A549 (cell line): Measurements from ENCODE around the gene KCNA3. TPM values are rescaled to one million over a fixed set of nuclear protein-coding genes. Genes with fewer than 3 reads are reported as not detected.

ENCODE experiments used
- ATAC-seq, 2 experiments: fragments of 200-7000 bp in 1 of 2; fragments of >200 bp in 1 of 2; cut with Nextera tagmentation in 1 of 2; cut with Tn5 transposase in 1 of 2; 3 replicates each; pipeline versions ENCODE4 v1.8.0 to v1.9.1; 2018 to 2020; ENCODE audit warnings: mild to moderate bottlenecking in 1 of 2, moderate library complexity in 1 of 2
- CTCF ChIA-PET: fragments of 300-600 bp; sonication (Branson Sonifier 250); formaldehyde crosslinking; extraction: SDS; loops from one replicate; lab custom pipeline; 2021; ENCODE audit warnings: antibody characterized with exemption, inconsistent platforms; lab: Yijun Ruan, JAX
- POLR2A ChIA-PET: fragments of 350-600 bp; formaldehyde crosslinking; extraction: SDS; loops from one replicate; lab custom pipeline; 2021; ENCODE audit warnings: antibody characterized with exemption, inconsistent platforms; lab: Yijun Ruan, JAX
- DNase-seq, 2 experiments: peaks; one replicate each; pipeline versions ENCODE4 v3.0.0 to v3.0.0-alpha.2; 2011 to 2016; ENCODE audit warnings: low read depth in 1 of 2, low spot score in 1 of 2
- FAIRE-seq: peaks from 2 replicates; lab custom pipeline; 2011; peaks lifted over from hg19 to GRCh38; lab: Jason Lieb, UNC
- H3K27ac ChIP-seq, 2 experiments: fragments of >200 bp; sonication (Bioruptor Twin); formaldehyde crosslinking; 3 replicates each; pipeline ENCODE4 v1.5.1; 2016 to 2017
- H3K4me1 ChIP-seq: fragments of >200 bp; sonication (Bioruptor Twin); formaldehyde crosslinking; 3 replicates; pipeline ENCODE4 v1.6.1; 2016
- H3K4me2 ChIP-seq: fragments of >200 bp; sonication (Bioruptor Twin); formaldehyde crosslinking; 3 replicates; pipeline ENCODE4 v1.6.1; 2016
- H3K4me3 ChIP-seq: fragments of >200 bp; sonication (Bioruptor Twin); formaldehyde crosslinking; 3 replicates; pipeline ENCODE4 v1.5.1; 2016
- H3K9me3 ChIP-seq: fragments of >200 bp; sonication (Bioruptor Twin); formaldehyde crosslinking; 3 replicates; pipeline ENCODE4 v1.6.1; 2016
- CEBPB ChIP-seq, 2 experiments: fragments of >200 bp in 1 of 2; sonication (Bioruptor Twin) in 1 of 2; formaldehyde crosslinking in 1 of 2; IDR thresholded peaks; 2 replicates each; pipeline ENCODE4 v1.6.1; 2012 to 2016
- EP300 ChIP-seq, 2 experiments: fragments of >200 bp; sonication (Bioruptor Twin); formaldehyde crosslinking; IDR thresholded peaks; 2 replicates in 1 of 2; 3 replicates in 1 of 2; pipeline ENCODE4 v1.6.1; 2016 to 2017
- FOSL2 ChIP-seq, 2 experiments: fragments of 450-650 bp in 1 of 2; fragments of >200 bp in 1 of 2; sonication (Bioruptor Twin) in 1 of 2; formaldehyde crosslinking; IDR thresholded peaks; 2 replicates each; pipeline versions ENCODE4 v1.5.0 to v1.6.1; 2016 to 2020; ENCODE audit warnings: mild to moderate bottlenecking in 1 of 2, moderate library complexity in 1 of 2
- HEYL ChIP-seq: fragments of 250-450 bp; sonication (Bioruptor Pico); IDR thresholded peaks from 2 replicates; pipeline ENCODE4 v1.8.0; 2021; ENCODE audit warnings: mild to moderate bottlenecking, moderate library complexity
- HOXB13 ChIP-seq: fragments of 250-450 bp; sonication (Bioruptor Pico); IDR thresholded peaks from 2 replicates; pipeline ENCODE4 v1.5.0; 2020; ENCODE audit warnings: low read depth, mild to moderate bottlenecking, moderate library complexity
- JUN ChIP-seq, 2 experiments: fragments of >200 bp; sonication (Bioruptor Twin); formaldehyde crosslinking; IDR thresholded peaks; 2 replicates in 1 of 2; 3 replicates in 1 of 2; pipeline ENCODE4 v1.6.1; 2016 to 2017
- JUNB ChIP-seq: fragments of >200 bp; sonication (Bioruptor Twin); formaldehyde crosslinking; IDR thresholded peaks from 2 replicates; pipeline ENCODE4 v1.6.1; 2016
- MYC ChIP-seq: IDR thresholded peaks from 2 replicates; pipeline ENCODE4 v1.6.1; 2012; ENCODE audit warnings: mild to moderate bottlenecking, inconsistent platforms, low read length, improper control_type of control experiment, borderline replicate concordance
- NPAS2 ChIP-seq: fragments of 250-450 bp; sonication (Bioruptor Pico); IDR thresholded peaks from 2 replicates; pipeline ENCODE4 v1.8.0; 2022; ENCODE audit warnings: mild to moderate bottlenecking, moderate library complexity, borderline replicate concordance
- RNF2 ChIP-seq: fragments of 200-600 bp; sonication (generic); IDR thresholded peaks from 2 replicates; pipeline ENCODE4 v1.6.1; 2016; ENCODE audit warnings: low read depth, mild to moderate bottlenecking, antibody characterized with exemption, moderate library complexity, borderline replicate concordance
- SMC3 ChIP-seq: fragments of >200 bp; sonication (Bioruptor Twin); formaldehyde crosslinking; IDR thresholded peaks from 3 replicates; pipeline ENCODE4 v1.6.1; 2018; ENCODE audit warnings: inconsistent platforms
- TP53 ChIP-seq: fragments of 250-450 bp; sonication (Bioruptor Pico); IDR thresholded peaks from 2 replicates; pipeline ENCODE4 v1.5.0; 2021; ENCODE audit warnings: mild to moderate bottlenecking, moderate library complexity
- WGBS: methylation state at CpG from one replicate; pipeline ENCODE4 v1.1.6; 2017; ENCODE audit errors: missing lambda C conversion rate; 5-methylcytosine and 5-hydroxymethylcytosine counted together
- polyA plus RNA-seq, 4 experiments: library from polyadenylated mRNA; depleted of rRNA in 3 of 4; stranded (reverse); fragments of >200 nt; fragmentation: RNase III in 1 of 4; extraction: RNeasy Plus Mini Kit Qiagen cat#74134 plus additional on column Dnase treatment in 1 of 4; gene quantifications; 2 replicates in 3 of 4; 3 replicates in 1 of 4; pipeline ENCODE4 v1.2.3, GENCODE V29; 2011 to 2017
- TF ChIP-seq, protein P1 (sequence below): fragments of 150-350 bp; IDR thresholded peaks from 2 replicates; pipeline ENCODE4 v1.6.1; 2014; ENCODE audit warnings: low read depth, mild to moderate bottlenecking, low read length
- TF ChIP-seq, protein P2 (sequence below): fragments of 250-450 bp; sonication (Bioruptor Pico); IDR thresholded peaks from 2 replicates; pipeline ENCODE4 v1.5.0; 2020; ENCODE audit warnings: low read depth, mild to moderate bottlenecking, moderate library complexity
- TF ChIP-seq, protein P3 (sequence below): fragments of >200 bp; sonication (Bioruptor Twin); formaldehyde crosslinking; IDR thresholded peaks from 3 replicates; pipeline ENCODE4 v1.5.1; 2016
- TF ChIP-seq, protein P4 (sequence below): fragments of >200 bp; sonication (Bioruptor Twin); formaldehyde crosslinking; IDR thresholded peaks from 3 replicates; pipeline ENCODE4 v1.6.1; 2016
- TF ChIP-seq, protein P5 (sequence below): fragments of 200-600 bp; sonication (generic); IDR thresholded peaks from 2 replicates; pipeline ENCODE4 v1.6.1; 2016; ENCODE audit warnings: antibody characterized with exemption, mild to moderate bottlenecking, moderate library complexity

Gene KCNA3
- polyA plus RNA-seq, 2 of the 4 experiments (the other 2 are of a cell fraction): not detected

DNA sequence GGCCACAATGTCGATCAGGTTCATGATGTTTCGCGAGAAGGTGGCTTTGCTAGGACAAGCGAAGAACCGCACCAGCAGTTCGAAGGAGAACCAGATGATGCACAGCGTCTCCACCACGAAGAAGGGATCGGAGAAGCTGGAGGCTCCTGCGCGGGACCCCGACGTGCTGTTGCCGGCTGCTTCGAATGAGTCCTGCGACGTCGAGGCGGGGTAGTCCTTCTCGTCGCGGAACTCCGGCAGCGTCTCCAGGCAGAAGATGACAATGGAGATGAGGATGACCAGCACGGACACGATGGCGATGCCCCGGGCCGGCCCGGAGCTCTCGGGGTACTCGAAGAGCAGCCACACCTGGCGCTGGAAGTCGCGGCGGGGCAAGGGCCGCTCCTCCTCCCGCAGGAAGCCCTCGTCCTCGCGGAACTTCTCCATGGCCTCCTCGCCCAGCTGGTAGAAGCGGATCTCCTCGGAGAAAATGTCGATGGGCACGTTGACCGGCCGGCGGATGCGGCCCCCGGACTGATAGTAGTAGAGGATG lies 869 bp downstream of the KCNA3 start:
- no peak for FAIRE-seq
- 61% methylated on average over 31 of the region's 51 CpGs for WGBS
- H3K4me2 ChIP-seq: peak overlapping the region; percentile 93

DNA sequence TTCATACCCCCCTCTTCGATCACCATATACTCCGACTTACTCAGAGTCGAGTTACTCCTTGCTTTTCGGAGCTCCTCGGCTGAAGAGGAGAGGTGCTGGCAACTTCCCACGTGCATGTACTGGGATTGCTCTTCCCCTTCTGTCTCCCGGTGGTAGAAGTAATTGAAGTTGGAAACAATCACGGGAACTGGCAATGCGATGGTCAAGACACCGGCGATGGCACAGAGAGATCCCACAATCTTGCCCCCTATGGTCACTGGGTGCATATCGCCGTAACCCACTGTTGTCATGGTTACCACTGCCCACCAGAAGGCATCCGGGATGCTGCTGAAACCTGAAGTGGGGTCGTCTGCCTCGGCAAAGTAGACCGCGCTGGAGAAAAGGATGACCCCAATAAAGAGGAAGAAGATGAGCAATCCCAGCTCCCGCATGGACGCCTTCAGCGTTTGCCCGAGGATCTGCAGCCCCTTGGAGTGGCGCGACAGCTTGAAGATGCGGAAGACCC lies 1.5 kb downstream of the KCNA3 start:
- no peaks in the 10 kb centered on the region for H3K9me3 ChIP-seq
- H3K27ac ChIP-seq: no peak overlapping the region
- ChIA-PET CTCF (interaction anchor here (1.2 to 1.6 kb wide), 2 partner anchors 54 to 92 kb away, joined by 3 to 4 read pairs; no protein-coding TSS in a partner anchor), POLR2A (no interaction called here)
- FAIRE-seq (no peak), DNase-seq (no peak), ATAC-seq (no peak)
- TF ChIP-seq EP300 (IDR thresholded peaks at IDR 0.05) (no peak), MYC (no peak), HEYL (CRISPR knock-in tag) (no peak), NPAS2 (no peak), FOSL2 (IDR thresholded peaks at IDR 0.05) (no peak), FOSL2 (CRISPR knock-in tag; IDR thresholded peaks at IDR 0.05) (no peak), SMC3 (no peak), JUNB (no peak), RNF2 (no peak), JUN (IDR thresholded peaks at IDR 0.05) (no peak), HOXB13 (CRISPR knock-in tag) (no peak), CEBPB (IDR thresholded peaks at IDR 0.05) (no peak)
- TF ChIP-seq, protein P1, sequence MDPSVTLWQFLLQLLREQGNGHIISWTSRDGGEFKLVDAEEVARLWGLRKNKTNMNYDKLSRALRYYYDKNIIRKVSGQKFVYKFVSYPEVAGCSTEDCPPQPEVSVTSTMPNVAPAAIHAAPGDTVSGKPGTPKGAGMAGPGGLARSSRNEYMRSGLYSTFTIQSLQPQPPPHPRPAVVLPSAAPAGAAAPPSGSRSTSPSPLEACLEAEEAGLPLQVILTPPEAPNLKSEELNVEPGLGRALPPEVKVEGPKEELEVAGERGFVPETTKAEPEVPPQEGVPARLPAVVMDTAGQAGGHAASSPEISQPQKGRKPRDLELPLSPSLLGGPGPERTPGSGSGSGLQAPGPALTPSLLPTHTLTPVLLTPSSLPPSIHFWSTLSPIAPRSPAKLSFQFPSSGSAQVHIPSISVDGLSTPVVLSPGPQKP: no peak
- TF ChIP-seq, protein P2, sequence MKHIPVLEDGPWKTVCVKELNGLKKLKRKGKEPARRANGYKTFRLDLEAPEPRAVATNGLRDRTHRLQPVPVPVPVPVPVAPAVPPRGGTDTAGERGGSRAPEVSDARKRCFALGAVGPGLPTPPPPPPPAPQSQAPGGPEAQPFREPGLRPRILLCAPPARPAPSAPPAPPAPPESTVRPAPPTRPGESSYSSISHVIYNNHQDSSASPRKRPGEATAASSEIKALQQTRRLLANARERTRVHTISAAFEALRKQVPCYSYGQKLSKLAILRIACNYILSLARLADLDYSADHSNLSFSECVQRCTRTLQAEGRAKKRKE (CRISPR knock-in tag): no peak
- TF ChIP-seq, protein P3, sequence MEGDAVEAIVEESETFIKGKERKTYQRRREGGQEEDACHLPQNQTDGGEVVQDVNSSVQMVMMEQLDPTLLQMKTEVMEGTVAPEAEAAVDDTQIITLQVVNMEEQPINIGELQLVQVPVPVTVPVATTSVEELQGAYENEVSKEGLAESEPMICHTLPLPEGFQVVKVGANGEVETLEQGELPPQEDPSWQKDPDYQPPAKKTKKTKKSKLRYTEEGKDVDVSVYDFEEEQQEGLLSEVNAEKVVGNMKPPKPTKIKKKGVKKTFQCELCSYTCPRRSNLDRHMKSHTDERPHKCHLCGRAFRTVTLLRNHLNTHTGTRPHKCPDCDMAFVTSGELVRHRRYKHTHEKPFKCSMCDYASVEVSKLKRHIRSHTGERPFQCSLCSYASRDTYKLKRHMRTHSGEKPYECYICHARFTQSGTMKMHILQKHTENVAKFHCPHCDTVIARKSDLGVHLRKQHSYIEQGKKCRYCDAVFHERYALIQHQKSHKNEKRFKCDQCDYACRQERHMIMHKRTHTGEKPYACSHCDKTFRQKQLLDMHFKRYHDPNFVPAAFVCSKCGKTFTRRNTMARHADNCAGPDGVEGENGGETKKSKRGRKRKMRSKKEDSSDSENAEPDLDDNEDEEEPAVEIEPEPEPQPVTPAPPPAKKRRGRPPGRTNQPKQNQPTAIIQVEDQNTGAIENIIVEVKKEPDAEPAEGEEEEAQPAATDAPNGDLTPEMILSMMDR: no peak
- TF ChIP-seq, protein P4, sequence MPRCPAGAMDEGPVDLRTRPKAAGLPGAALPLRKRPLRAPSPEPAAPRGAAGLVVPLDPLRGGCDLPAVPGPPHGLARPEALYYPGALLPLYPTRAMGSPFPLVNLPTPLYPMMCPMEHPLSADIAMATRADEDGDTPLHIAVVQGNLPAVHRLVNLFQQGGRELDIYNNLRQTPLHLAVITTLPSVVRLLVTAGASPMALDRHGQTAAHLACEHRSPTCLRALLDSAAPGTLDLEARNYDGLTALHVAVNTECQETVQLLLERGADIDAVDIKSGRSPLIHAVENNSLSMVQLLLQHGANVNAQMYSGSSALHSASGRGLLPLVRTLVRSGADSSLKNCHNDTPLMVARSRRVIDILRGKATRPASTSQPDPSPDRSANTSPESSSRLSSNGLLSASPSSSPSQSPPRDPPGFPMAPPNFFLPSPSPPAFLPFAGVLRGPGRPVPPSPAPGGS: no peak
- TF ChIP-seq, protein P5, sequence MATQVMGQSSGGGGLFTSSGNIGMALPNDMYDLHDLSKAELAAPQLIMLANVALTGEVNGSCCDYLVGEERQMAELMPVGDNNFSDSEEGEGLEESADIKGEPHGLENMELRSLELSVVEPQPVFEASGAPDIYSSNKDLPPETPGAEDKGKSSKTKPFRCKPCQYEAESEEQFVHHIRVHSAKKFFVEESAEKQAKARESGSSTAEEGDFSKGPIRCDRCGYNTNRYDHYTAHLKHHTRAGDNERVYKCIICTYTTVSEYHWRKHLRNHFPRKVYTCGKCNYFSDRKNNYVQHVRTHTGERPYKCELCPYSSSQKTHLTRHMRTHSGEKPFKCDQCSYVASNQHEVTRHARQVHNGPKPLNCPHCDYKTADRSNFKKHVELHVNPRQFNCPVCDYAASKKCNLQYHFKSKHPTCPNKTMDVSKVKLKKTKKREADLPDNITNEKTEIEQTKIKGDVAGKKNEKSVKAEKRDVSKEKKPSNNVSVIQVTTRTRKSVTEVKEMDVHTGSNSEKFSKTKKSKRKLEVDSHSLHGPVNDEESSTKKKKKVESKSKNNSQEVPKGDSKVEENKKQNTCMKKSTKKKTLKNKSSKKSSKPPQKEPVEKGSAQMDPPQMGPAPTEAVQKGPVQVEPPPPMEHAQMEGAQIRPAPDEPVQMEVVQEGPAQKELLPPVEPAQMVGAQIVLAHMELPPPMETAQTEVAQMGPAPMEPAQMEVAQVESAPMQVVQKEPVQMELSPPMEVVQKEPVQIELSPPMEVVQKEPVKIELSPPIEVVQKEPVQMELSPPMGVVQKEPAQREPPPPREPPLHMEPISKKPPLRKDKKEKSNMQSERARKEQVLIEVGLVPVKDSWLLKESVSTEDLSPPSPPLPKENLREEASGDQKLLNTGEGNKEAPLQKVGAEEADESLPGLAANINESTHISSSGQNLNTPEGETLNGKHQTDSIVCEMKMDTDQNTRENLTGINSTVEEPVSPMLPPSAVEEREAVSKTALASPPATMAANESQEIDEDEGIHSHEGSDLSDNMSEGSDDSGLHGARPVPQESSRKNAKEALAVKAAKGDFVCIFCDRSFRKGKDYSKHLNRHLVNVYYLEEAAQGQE: no peak
- no peak overlapping the region for H3K4me2 ChIP-seq
- H3K4me1 ChIP-seq: no peaks in the 10 kb centered on the region
- no peak overlapping the region for H3K4me3 ChIP-seq
- WGBS: 70% methylated on average over 22 of the region's 25 CpGs

More for the DNA sequence above, 869 bp downstream of the KCNA3 start:
- H3K4me3 ChIP-seq: peak overlapping the region; percentile 42; the same call in 2 of the 3 replicates
- CTCF ChIA-PET: interaction anchor here (0.7 to 1.6 kb wide), 3 partner anchors 55 to 106 kb away, joined by 3 to 4 read pairs (median 3); no protein-coding TSS in a partner anchor
- TF ChIP-seq TP53 (CRISPR knock-in tag): no peak
- H3K9me3 ChIP-seq: no peaks in the 10 kb centered on the region
- POLR2A ChIA-PET: no interaction called here
- H3K27ac ChIP-seq: no peak overlapping the region
- DNase-seq: no peak
- H3K4me1 ChIP-seq: no peaks in the 10 kb centered on the region
- no peak for ATAC-seq
